Stimulated activated CD4-positive, alpha-beta T cell treated with anti-CD3 and anti-CD28 coated beads, Interleukin-12 subunit alpha, Interleukin-12 subunit beta, amount 100 ng/mL, for 48 hours (primary cell): Measurements from ENCODE around the gene SYMPK.

Experiments
- DNase-seq, 3 donors: peaks; one replicate each; pipeline ENCODE4 v3.0.0-alpha.2; 2020; ENCODE audit warnings: low read depth in 2 of 3, low spot score in 1 of 3

The SYMPK gene

GRCh38 chr19:45826934-45827333 lies 36.0 kb downstream of the SYMPK start:
- no peak for DNase-seq

- DNase-seq: no peak
Measured at GRCh38 chr19:45825917-45826893, 36.7 kb downstream of the SYMPK start.

GRCh38 chr19:45825263-45825605 lies 37.7 kb downstream of the SYMPK start:
- DNase-seq: no peak

- DNase-seq: no peak
Measured at GRCh38 chr19:45824531-45825262, 38.2 kb downstream of the SYMPK start.

GRCh38 chr19:45824041-45824471 lies 38.9 kb downstream of the SYMPK start:
- DNase-seq: no peak

GRCh38 chr19:45823182-45823581 lies 39.8 kb downstream of the SYMPK start:
- DNase-seq: no peak

GRCh38 chr19:45822716-45823115 lies 40.2 kb downstream of the SYMPK start:
- no peak for DNase-seq

- DNase-seq: no peak
Measured at GRCh38 chr19:45821570-45821969, 41.4 kb downstream of the SYMPK start.

- DNase-seq: no peak
Measured at GRCh38 chr19:45821103-45821521, 41.8 kb downstream of the SYMPK start.

- no peak for DNase-seq
Measured at GRCh38 chr19:45820413-45821102, 42.4 kb downstream of the SYMPK start.

- no peak for DNase-seq
Measured at GRCh38 chr19:45819769-45820168, 43.2 kb downstream of the SYMPK start.

- no peak for DNase-seq
Measured at GRCh38 chr19:45817725-45818301, 45.1 kb downstream of the SYMPK start.

GRCh38 chr19:45817010-45817724 lies 45.8 kb downstream of the SYMPK start:
- peak; percentile 94 to 99 (median 96) for DNase-seq

GRCh38 chr19:45816236-45817009 lies 46.5 kb downstream of the SYMPK start:
- DNase-seq: no peak

- DNase-seq: no peak
Measured at GRCh38 chr19:45815481-45816216, 47.3 kb downstream of the SYMPK start.

GRCh38 chr19:45814851-45815480 lies 48.0 kb downstream of the SYMPK start, which contains the start of gene RSPH6A:
Gene RSPH6A, minus strand, starts transcription at chr19:45815308. Its CDS starts 132 bp downstream, at chr19:45815176.
- no peak for DNase-seq

GRCh38 chr19:45814166-45814780 lies 48.7 kb downstream of the SYMPK start:
- DNase-seq: no peak

GRCh38 chr19:45812297-45812696 lies 50.6 kb downstream of the SYMPK start:
- no peak for DNase-seq
